ENCODE results near the gene ARG2.
A peak's percentile ranks its signal among the peaks of the same experiment; 100 is the strongest.

Gene ARG2

GRCh38 chr14:67665868-67666267 lies 46.1 kb downstream of the ARG2 start:
- DNase-seq (ENCODE audit: low read depth) = peak; percentile 60
- TF ChIP-seq, protein P1, sequence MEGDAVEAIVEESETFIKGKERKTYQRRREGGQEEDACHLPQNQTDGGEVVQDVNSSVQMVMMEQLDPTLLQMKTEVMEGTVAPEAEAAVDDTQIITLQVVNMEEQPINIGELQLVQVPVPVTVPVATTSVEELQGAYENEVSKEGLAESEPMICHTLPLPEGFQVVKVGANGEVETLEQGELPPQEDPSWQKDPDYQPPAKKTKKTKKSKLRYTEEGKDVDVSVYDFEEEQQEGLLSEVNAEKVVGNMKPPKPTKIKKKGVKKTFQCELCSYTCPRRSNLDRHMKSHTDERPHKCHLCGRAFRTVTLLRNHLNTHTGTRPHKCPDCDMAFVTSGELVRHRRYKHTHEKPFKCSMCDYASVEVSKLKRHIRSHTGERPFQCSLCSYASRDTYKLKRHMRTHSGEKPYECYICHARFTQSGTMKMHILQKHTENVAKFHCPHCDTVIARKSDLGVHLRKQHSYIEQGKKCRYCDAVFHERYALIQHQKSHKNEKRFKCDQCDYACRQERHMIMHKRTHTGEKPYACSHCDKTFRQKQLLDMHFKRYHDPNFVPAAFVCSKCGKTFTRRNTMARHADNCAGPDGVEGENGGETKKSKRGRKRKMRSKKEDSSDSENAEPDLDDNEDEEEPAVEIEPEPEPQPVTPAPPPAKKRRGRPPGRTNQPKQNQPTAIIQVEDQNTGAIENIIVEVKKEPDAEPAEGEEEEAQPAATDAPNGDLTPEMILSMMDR (IDR thresholded peaks at IDR 0.05; ENCODE audit: insufficient read depth, low read depth, low read length, missing control alignments) = no peak

DNA sequence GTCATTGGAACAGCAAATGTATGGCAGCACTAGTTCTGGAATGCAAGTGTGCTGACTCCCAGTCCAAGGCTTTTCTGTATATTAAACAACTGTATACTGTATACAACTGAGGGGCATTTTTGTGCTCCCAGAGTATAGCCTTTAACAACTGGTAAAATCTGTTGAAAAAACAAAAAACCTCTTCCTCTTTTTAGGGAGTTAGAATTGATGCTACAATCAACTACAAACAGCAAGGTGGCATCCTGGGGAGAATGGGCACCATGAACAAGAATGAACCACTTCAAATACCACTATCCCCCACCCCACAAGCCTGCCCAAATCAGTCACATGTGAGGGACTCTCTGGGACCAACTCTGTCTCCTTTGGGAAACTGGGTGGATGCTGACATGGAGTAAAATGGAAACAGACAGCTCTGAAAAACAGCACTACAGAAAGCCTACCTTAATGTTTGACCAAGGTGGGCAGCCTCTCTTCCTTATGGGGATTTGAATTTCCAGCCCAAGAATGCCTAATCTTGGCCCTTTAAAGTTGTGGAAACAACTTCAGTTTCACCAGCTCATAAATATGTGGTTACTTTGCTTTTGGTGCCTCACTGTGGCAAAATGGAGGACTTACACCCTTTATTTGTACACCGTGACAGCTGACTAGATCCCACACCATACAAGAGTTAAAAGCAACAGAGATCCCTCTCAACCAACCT lies 47.2 kb downstream of the ARG2 start:
- no peak overlapping the region for H3K4me3 ChIP-seq (ENCODE audit: low read length)
- TF ChIP-seq, protein P1 (IDR thresholded peaks at IDR 0.05; ENCODE audit: insufficient read depth, low read depth, low read length, missing control alignments) = peak; percentile 70
- peak; percentile 76 for DNase-seq (ENCODE audit: low read depth)

More at GRCh38 chr14:67665868-67666267, 46.1 kb downstream of the ARG2 start:
- no peak overlapping the region for H3K4me3 ChIP-seq (ENCODE audit: low read length)

GRCh38 chr14:67668559-67668958 lies 48.8 kb downstream of the ARG2 start:
- TF ChIP-seq, protein P1 (IDR thresholded peaks at IDR 0.05; ENCODE audit: insufficient read depth, low read depth, low read length, missing control alignments) = no peak
- no peak overlapping the region for H3K4me3 ChIP-seq (ENCODE audit: low read length)
- DNase-seq (ENCODE audit: low read depth) = no peak

GRCh38 chr14:67673451-67673850 lies 53.7 kb downstream of the ARG2 start:
- TF ChIP-seq, protein P1 (IDR thresholded peaks at IDR 0.05; ENCODE audit: insufficient read depth, low read depth, low read length, missing control alignments) = no peak
- peak overlapping the region; percentile 76 for H3K4me3 ChIP-seq (ENCODE audit: low read length)
- DNase-seq (ENCODE audit: low read depth) = peak; percentile 42

DNA sequence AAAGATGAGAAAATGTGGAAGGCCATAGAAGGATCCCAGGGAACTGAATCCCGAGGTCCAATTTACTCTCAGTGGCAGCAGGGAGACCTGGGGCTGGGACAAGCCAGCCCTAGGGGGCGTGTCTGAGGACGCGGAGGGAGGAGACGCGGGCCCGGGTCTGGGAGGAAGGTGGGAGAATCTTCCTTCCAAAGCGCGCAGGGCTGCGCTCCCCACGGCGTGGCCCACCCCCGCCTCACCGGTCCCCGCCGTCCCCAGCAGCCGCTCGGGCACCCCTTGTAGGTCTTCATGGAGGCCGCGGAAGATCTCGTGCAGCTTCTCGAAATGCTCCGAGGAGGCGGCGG lies 54.4 kb downstream of the ARG2 start:
- TF ChIP-seq, protein P1 (IDR thresholded peaks at IDR 0.05; ENCODE audit: insufficient read depth, low read depth, low read length, missing control alignments) = peak; percentile 26
- H3K4me3 ChIP-seq (ENCODE audit: low read length) = peak overlapping the region; percentile 76
- peak; percentile 67 for DNase-seq (ENCODE audit: low read depth)

GRCh38 chr14:67674480-67675218 lies 54.9 kb downstream of the ARG2 start, which contains the start of gene VTI1B:
TSS of gene VTI1B (minus strand) at chr14:67674632. CDS start at chr14:67674489, 143 bp downstream.
- H3K4me3 ChIP-seq (ENCODE audit: low read length) = peak within 1 kb of the TSS; percentile 76
- TF ChIP-seq, protein P1 (IDR thresholded peaks at IDR 0.05; ENCODE audit: insufficient read depth, low read depth, low read length, missing control alignments) = no peak
- peak; percentile 75 for DNase-seq (ENCODE audit: low read depth)
